ENCODE data around the gene ZNF865.

- TF ChIP-seq CTCF (IDR thresholded peaks at IDR 0.05; ENCODE audit: poor library complexity, severe bottlenecking) (no peak), EP300 (conservative IDR thresholded peaks at IDR 0.05; ENCODE audit: poor library complexity, severe bottlenecking) (no peak), SMC3 (conservative IDR thresholded peaks at IDR 0.05; ENCODE audit: poor library complexity) (no peak), REST (IDR thresholded peaks at IDR 0.05; ENCODE audit: borderline replicate concordance) (no peak), POLR2AphosphoS5 (IDR thresholded peaks at IDR 0.05) (no peak), TAF1 (IDR thresholded peaks at IDR 0.05; ENCODE audit: low read depth) (no peak), EZH2 (IDR thresholded peaks at IDR 0.05; ENCODE audit: borderline replicate concordance, insufficient read depth, low read length, poor library complexity, severe bottlenecking) (no peak)
Observed at GRCh38 chr19:55644191-55644833, 38.9 kb downstream of the ZNF865 start.
